GM23338 (cell line): Measurements from ENCODE around the gene CEACAM19. TPM values are rescaled to one million over a fixed set of nuclear protein-coding genes. Genes with fewer than 3 reads are reported as not detected.

Experiments
- ATAC-seq: fragments of 200-7000 bp; cut with Tn5 transposase; 3 replicates; pipeline ENCODE4 v1.9.1; 2020
- DNase-seq: peaks from one replicate; pipeline ENCODE4 v3.0.0-alpha.2; 2015; ENCODE audit warnings: low spot score
- H2AFZ ChIP-seq: fragments of 200-600 bp; sonication (generic); 2 replicates; pipeline ENCODE4 v1.8.0; 2016; ENCODE audit warnings: antibody characterized with exemption, mild to moderate bottlenecking, moderate library complexity
- H3F3A ChIP-seq: fragments of 200-600 bp; sonication (generic); replicated peaks from 2 replicates; pipeline ENCODE4 v1.8.0; 2017; ENCODE audit warnings: antibody characterized with exemption, mixed run types, low read depth
- H3K27ac ChIP-seq: fragments of 200-600 bp; sonication (generic); 2 replicates; pipeline ENCODE4 v1.6.1; 2016; ENCODE audit warnings: low read depth
- H3K27me3 ChIP-seq: fragments of 200-600 bp; sonication (generic); 2 replicates; pipeline ENCODE4 v1.8.0; 2016; ENCODE audit warnings: mild to moderate bottlenecking, mixed run types, moderate library complexity; ENCODE audit not compliant: insufficient read depth
- H3K36me3 ChIP-seq: fragments of 200-600 bp; sonication (generic); 2 replicates; pipeline ENCODE4 v1.8.0; 2016; ENCODE audit warnings: mild to moderate bottlenecking; ENCODE audit not compliant: insufficient read depth
- H3K4me1 ChIP-seq: fragments of 200-600 bp; sonication (generic); 2 replicates; pipeline ENCODE4 v1.8.0; 2016; ENCODE audit warnings: mild to moderate bottlenecking, moderate library complexity; ENCODE audit not compliant: insufficient read depth
- H3K4me2 ChIP-seq: fragments of 200-600 bp; sonication (generic); 2 replicates; pipeline ENCODE4 v1.7.1; 2017; ENCODE audit warnings: mixed run types
- H3K4me3 ChIP-seq: fragments of 200-600 bp; sonication (generic); 2 replicates; pipeline ENCODE4 v1.6.1; 2016; ENCODE audit warnings: mixed run types
- H3K79me2 ChIP-seq: fragments of 200-600 bp; sonication (generic); replicated peaks from 2 replicates; pipeline ENCODE4 v1.8.0; 2017; ENCODE audit warnings: mild to moderate bottlenecking; ENCODE audit not compliant: insufficient read depth
- H3K9me2 ChIP-seq: fragments of 200-600 bp; sonication (generic); 2 replicates; pipeline ENCODE4 v1.8.0; 2017; ENCODE audit not compliant: insufficient read depth
- H4K20me1 ChIP-seq: fragments of 200-600 bp; sonication (generic); replicated peaks from 2 replicates; pipeline ENCODE4 v1.8.0; 2017; ENCODE audit warnings: mild to moderate bottlenecking; ENCODE audit not compliant: insufficient read depth
- H3K27ac Mint-ChIP-seq: 2 replicates; pipeline ENCODE4 v1.8.0; 2020; ENCODE audit warnings: inconsistent platforms, mild to moderate bottlenecking, moderate library complexity, mixed read lengths
- H3K27me3 Mint-ChIP-seq: 3 replicates; pipeline ENCODE4 v1.8.0; 2022; ENCODE audit warnings: low read depth, mild to moderate bottlenecking, moderate library complexity, mixed read lengths, inconsistent platforms; ENCODE audit not compliant: insufficient read depth, poor library complexity
- H3K36me3 Mint-ChIP-seq: 3 replicates; pipeline ENCODE4 v1.8.0; 2021; ENCODE audit warnings: low read depth, mild to moderate bottlenecking, inconsistent platforms, moderate library complexity, mixed read lengths
- H3K4me1 Mint-ChIP-seq: 3 replicates; pipeline ENCODE4 v1.8.0; 2020; ENCODE audit warnings: mild to moderate bottlenecking, inconsistent platforms, mixed read lengths
- H3K4me3 Mint-ChIP-seq: 3 replicates; pipeline ENCODE4 v1.8.0; 2021; ENCODE audit warnings: moderate library complexity, mild to moderate bottlenecking, inconsistent platforms, mixed read lengths
- H3K9me3 Mint-ChIP-seq: 3 replicates; pipeline ENCODE4 v1.8.0; 2020; ENCODE audit warnings: moderate library complexity, mild to moderate bottlenecking, inconsistent platforms, mixed read lengths
- CREB1 ChIP-seq: fragments of 250-450 bp; sonication (Bioruptor Pico); IDR thresholded peaks from 2 replicates; pipeline ENCODE4 v1.5.0; 2020; ENCODE audit warnings: low read depth, mild to moderate bottlenecking, moderate library complexity
- EZH2 ChIP-seq: fragments of 200-600 bp; sonication (generic); IDR thresholded peaks from one replicate; pipeline ENCODE4 v1.8.0; 2017; ENCODE audit warnings: antibody characterized with exemption, mild to moderate bottlenecking, low read depth; ENCODE audit not compliant: unreplicated experiment
- EZH2phosphoT487 ChIP-seq: fragments of 200-600 bp; sonication (generic); IDR thresholded peaks from one replicate; pipeline ENCODE4 v1.8.1; 2018; ENCODE audit warnings: antibody characterized with exemption; ENCODE audit not compliant: unreplicated experiment
- JUNB ChIP-seq: IDR thresholded peaks from one replicate; pipeline ENCODE4 v1.6.1; 2016; ENCODE audit warnings: antibody characterized with exemption; ENCODE audit not compliant: unreplicated experiment
- NANOG ChIP-seq: IDR thresholded peaks from 2 replicates; pipeline ENCODE4 v1.6.1; 2016; ENCODE audit warnings: antibody characterized with exemption, borderline replicate concordance
- POLR2AphosphoS5 ChIP-seq: IDR thresholded peaks from 2 replicates; pipeline ENCODE4 v1.6.1; 2016; ENCODE audit warnings: antibody characterized with exemption, low read depth
- REST ChIP-seq: IDR thresholded peaks from one replicate; pipeline ENCODE4 v1.6.1; 2018; ENCODE audit warnings: antibody characterized with exemption; ENCODE audit not compliant: unreplicated experiment
- STAT1 ChIP-seq: IDR thresholded peaks from one replicate; pipeline ENCODE4 v1.6.1; 2016; ENCODE audit warnings: antibody characterized with exemption; ENCODE audit not compliant: unreplicated experiment
- ZNF114 ChIP-seq: fragments of 250-450 bp; sonication (Bioruptor Pico); IDR thresholded peaks from 2 replicates; pipeline ENCODE4 v1.5.0; 2020; ENCODE audit warnings: mild to moderate bottlenecking, moderate library complexity
- ZNF331 ChIP-seq: fragments of 250-450 bp; sonication (Bioruptor Pico); IDR thresholded peaks from 2 replicates; pipeline ENCODE4 v1.5.0; 2020; ENCODE audit warnings: low read depth, mild to moderate bottlenecking, moderate library complexity
- ZNF462 ChIP-seq: fragments of 250-450 bp; sonication (Bioruptor Pico); IDR thresholded peaks from 2 replicates; pipeline ENCODE4 v1.5.0; 2020; ENCODE audit warnings: mild to moderate bottlenecking, moderate library complexity
- polyA plus RNA-seq: library from polyadenylated mRNA; unstranded; fragments of >200 nt; fragmentation: Nextera tagmentation; extraction: Ambion mirVana; gene quantifications from 2 replicates; pipeline ENCODE4 v1.2.1, GENCODE V29; 2016
- total RNA-seq: library from RNA; depleted of rRNA; stranded (reverse); fragments of >200 nt; shearing (Covaris generic); gene quantifications from 2 replicates; pipeline ENCODE4 v1.2.3, GENCODE V29; 2014
- TF ChIP-seq, protein P1 (sequence below), 2 experiments: fragments of 200-600 bp in 1 of 2; sonication (generic) in 1 of 2; conservative IDR thresholded peaks; 2 replicates each; pipeline versions ENCODE4 v1.5.1 to v1.6.1; 2016 to 2017; ENCODE audit warnings: antibody characterized with exemption in 2 of 2, low read depth in 2 of 2, mild to moderate bottlenecking in 2 of 2, moderate library complexity in 1 of 2
- TF ChIP-seq, protein P2 (sequence below): IDR thresholded peaks from 2 replicates; pipeline ENCODE4 v1.6.1; 2016; ENCODE audit warnings: antibody characterized with exemption

Gene CEACAM19
- total and polyA plus RNA-seq, 2 experiments from 2014 or later = 0.38 to 0.76 TPM

DNA sequence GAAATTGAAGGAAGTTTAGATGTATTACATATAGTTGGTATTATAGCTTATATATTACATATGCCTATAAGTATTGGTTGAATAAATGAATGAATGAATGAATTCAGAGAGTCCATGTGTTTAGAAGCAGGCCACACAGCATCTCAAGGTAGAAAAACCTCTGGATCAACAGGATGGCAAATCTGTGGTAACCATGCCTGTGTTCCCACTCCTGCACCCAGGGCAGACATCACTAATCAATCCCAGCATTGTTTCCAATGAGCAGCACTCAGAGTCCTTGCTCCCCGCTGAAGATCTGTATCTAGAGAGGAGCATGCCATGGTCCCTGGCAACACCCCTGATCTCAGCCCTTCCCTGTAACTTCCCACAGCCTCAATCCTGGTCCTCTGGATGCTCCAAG lies 944 bp downstream of the CEACAM19 start:
- Histone ChIP-seq H3K4me3 (no peak overlapping the region), H3K4me1 (no peaks in the 10 kb centered on the region), H2AFZ (no peak overlapping the region), H3K27me3 (no peaks in the 10 kb centered on the region), H3K9me2 (no peaks in the 10 kb centered on the region), H3F3A (no peaks in the 10 kb centered on the region), H4K20me1 (no peaks in the 10 kb centered on the region), H3K27ac (no peak overlapping the region), H3K36me3 (no peaks in the 10 kb centered on the region), H3K79me2 (no peaks in the 10 kb centered on the region), H3K4me2 (no peak overlapping the region)
- ATAC-seq (no peak), DNase-seq (no peak)
- no peaks in the 10 kb centered on the region; the same call in 2 of the 3 replicates for H3K9me3 Mint-ChIP-seq
- no peak overlapping the region for H3K27ac Mint-ChIP-seq
- H3K36me3 Mint-ChIP-seq = 0 out of 3 replicates have a peak, but pooled peaks cover 3% of the 10 kb centered on the region
- peaks cover 2% of the 10 kb centered on the region; the same call in 2 of the 3 replicates for H3K4me1 Mint-ChIP-seq
- H3K27me3 Mint-ChIP-seq = peaks cover 5% of the 10 kb centered on the region
- no peak overlapping the region for H3K4me3 Mint-ChIP-seq
- TF ChIP-seq POLR2AphosphoS5 (no peak), ZNF462 (CRISPR knock-in tag) (no peak), STAT1 (no peak), CREB1 (no peak), NANOG (no peak), ZNF114 (no peak), EZH2 (no peak), ZNF331 (CRISPR knock-in tag) (no peak), REST (no peak), JUNB (no peak), EZH2phosphoT487 (no peak)
- TF ChIP-seq, protein P1, sequence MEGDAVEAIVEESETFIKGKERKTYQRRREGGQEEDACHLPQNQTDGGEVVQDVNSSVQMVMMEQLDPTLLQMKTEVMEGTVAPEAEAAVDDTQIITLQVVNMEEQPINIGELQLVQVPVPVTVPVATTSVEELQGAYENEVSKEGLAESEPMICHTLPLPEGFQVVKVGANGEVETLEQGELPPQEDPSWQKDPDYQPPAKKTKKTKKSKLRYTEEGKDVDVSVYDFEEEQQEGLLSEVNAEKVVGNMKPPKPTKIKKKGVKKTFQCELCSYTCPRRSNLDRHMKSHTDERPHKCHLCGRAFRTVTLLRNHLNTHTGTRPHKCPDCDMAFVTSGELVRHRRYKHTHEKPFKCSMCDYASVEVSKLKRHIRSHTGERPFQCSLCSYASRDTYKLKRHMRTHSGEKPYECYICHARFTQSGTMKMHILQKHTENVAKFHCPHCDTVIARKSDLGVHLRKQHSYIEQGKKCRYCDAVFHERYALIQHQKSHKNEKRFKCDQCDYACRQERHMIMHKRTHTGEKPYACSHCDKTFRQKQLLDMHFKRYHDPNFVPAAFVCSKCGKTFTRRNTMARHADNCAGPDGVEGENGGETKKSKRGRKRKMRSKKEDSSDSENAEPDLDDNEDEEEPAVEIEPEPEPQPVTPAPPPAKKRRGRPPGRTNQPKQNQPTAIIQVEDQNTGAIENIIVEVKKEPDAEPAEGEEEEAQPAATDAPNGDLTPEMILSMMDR (conservative IDR thresholded peaks at IDR 0.05; ENCODE audit: low read depth in 2 of 2) = no peak
- TF ChIP-seq, protein P2, sequence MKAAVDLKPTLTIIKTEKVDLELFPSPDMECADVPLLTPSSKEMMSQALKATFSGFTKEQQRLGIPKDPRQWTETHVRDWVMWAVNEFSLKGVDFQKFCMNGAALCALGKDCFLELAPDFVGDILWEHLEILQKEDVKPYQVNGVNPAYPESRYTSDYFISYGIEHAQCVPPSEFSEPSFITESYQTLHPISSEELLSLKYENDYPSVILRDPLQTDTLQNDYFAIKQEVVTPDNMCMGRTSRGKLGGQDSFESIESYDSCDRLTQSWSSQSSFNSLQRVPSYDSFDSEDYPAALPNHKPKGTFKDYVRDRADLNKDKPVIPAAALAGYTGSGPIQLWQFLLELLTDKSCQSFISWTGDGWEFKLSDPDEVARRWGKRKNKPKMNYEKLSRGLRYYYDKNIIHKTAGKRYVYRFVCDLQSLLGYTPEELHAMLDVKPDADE = no peak
